Stimulated activated CD4-positive, alpha-beta T cell treated with anti-CD3 and anti-CD28 coated beads, Interleukin-2, amount 100 ng/mL, for 4 hours (primary cell): ENCODE measurements around the gene SCP2D1.
"Not testable (repeated sequence)": the region's sequence is repeated elsewhere in the genome, so short reads cannot be mapped to it uniquely, and the experiment has no call there.

Source experiments
- DNase-seq: peaks from one replicate; pipeline ENCODE4 v3.0.0-alpha.2; 2020; ENCODE audit warnings: low read depth

SCP2D1 gene

DNA sequence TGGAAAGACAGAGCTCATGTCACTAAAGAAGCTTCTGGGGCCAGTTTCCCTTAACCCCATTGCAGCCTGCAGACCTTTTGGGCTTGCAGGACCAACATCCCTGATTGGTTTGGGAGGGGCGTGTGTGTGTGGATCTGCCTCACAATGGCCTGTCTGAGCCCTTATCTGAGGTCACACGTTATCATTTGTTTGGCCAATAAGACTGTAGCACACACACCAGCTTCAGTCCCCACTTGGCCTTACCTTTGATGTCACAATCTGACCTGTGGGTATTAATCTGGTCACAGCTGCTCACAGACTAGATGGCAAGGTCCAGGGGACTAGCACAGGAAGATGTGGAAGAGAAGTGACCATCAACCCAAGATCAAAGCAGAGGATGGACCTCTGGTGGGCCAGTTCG lies at the start of gene SCP2D1:
Gene SCP2D1 (plus strand): TSS at position 301 of the 400 bp plus-strand sequence. CDS start 33 bp downstream, at position 334.
- DNase-seq, result no peak

- no peak for DNase-seq
Measured at GRCh38 chr20:18767676-18768075, 45.9 kb upstream of the SCP2D1 start.

DNA sequence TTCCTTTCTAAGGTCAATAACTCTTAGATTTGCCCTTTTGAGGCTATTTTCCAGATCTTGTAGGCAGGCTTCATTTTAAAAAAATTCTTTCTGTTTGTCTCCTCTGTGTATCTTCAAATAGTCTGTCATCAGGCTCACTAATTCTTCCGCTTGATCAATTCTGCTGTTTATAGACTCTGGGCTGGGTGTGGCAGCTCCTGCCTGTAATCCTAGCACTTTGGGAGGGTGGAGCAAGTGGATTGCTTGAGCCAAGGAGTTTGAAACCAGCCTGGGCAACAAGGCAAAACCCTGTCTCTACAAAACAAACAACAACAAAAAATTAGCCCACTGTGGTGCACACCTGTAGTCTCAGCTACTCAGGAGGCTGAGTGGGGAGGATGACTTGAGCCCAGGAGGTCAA lies 40.0 kb upstream of the SCP2D1 start:
- no peak for DNase-seq

GRCh38 chr20:18774207-18774606 lies 39.4 kb upstream of the SCP2D1 start:
- no peak for DNase-seq

- DNase-seq, result no peak
Measured at GRCh38 chr20:18775633-18776032, 38.0 kb upstream of the SCP2D1 start.

DNA sequence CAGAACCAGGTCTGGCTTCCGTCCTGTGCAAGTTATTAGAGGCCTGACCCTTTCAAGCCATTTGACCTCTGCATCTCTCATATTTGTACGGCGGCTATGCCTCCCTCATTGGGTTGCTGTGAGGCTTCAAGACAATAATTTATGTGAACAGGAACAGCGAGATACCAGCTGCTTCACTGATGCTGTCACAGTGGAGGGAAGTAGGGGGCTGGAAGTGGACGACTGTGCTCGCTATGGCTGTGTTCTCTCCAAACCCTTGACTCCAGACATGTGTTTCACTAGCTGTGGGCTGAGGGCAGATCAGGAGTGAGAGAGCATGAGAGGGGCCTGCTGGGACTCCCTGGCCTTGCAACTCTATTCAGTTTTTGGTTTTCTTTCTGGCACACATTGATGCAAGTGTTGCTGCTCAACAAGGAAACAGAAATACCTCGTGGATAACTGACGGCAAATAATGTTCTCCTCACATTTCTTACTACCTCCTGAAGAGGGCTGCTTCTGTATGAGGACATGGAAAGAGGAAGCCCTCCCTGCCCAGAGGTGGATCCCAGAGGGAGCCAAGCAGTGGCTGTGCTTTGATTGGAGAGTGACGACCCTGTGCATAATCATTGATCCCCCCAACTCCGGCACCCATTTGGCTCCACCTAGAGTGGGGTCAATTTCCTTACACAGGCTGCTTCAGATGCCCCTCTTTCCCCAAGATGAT lies 34.7 kb upstream of the SCP2D1 start:
- no peak for DNase-seq

DNA sequence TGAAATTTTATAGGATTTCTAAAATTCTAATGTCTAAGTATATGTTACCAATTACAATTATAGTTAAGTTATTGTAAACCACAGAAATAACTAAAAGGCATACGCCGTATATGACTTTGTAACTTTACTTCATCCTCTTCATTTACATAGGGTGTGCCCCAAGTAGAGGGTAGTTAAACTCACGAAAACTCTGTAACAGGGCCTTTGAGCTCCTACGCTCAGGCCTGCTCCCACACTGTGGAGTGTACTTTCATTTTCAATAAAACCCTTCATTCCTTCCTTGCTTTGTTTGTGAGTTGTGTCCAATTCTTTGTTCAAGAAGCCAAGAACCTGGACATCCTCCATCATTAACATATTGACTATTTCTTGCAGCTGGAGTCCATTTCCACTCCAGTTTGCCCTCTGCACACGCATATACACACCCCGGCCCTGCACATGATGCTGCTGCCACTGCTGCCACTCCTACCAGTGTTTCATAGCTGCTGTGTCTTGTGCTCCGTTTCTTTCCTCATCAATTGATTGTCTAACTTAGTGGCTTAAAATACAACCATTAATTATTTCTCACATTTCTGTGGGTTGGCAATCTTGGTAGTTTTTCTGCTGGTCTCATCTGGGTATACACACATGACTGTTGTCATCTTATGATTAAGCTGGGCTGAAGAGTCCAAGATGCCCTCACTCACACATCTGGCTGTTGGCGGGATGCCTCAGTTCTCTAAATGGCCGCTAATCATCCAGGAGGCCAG lies 33.0 kb upstream of the SCP2D1 start:
- no peak for DNase-seq

DNA sequence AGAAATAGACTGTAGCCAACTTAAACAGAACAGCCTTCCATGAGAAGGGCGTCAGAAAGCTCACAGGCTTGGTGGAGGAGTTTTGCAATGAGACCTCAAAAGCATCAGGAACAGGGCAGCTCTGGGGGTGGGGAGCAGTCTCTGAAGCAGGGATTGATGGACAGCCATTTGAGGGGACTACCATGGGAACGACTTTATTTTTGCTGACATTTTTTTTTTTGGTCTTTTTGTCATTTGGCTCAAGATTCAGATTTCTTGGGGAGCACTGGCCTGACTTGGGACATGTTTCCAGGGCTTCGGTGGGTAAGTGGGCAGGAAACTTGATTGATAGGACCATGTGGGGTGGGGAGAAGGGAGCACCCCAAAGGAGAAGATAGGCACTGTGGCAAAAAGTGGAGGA lies 32.1 kb upstream of the SCP2D1 start:
- DNase-seq, result no peak

DNA sequence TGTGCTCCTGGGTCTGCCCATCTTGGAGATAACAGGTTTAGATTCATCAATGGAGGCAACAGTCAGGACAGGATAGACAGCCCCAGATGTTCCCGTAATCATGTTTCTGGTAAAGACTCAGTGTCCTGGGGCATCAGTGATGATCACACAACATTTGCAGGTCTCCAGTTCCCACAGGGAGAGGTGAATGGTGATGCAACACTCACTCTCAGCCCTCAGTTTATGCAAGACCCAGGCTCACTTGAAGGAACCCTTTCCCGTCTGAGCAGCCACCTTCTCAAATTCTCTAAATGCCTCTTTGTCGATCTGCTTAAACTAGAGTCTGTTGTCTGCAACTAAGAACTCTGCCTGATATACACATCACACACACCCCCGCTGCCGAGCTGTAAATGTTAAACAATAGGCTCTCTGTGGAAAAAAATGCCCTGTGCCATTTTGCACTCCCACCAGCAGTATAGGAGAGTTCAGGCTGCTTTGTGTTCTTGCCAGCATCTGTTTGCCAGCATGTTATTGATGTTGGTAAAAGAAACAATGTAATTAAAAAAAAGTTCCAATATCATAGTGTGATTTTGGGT lies 30.1 kb upstream of the SCP2D1 start:
- no peak for DNase-seq

DNA sequence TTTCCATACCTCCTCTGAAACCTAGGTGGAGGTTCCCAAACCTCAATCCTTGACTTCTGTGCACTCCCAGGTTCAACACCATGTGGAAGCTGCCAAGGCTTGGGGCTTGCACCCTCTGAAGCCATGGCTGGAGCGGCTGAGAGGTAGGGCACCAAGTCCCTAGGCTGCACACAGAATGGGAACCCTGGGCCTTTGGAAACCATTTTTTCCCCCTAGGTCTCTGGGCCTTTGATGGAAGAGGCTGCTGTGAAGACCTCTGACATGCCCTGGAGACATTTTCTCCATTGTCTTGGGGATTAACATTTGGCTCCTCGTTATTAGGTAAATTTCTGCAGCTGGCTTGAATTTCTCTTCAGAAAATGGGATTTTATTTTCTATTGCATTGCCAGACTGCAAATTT lies 26.5 kb upstream of the SCP2D1 start:
- not testable (repeated sequence) for DNase-seq

- DNase-seq, result no peak
Measured at GRCh38 chr20:18788021-18788420, 25.6 kb upstream of the SCP2D1 start.

DNA sequence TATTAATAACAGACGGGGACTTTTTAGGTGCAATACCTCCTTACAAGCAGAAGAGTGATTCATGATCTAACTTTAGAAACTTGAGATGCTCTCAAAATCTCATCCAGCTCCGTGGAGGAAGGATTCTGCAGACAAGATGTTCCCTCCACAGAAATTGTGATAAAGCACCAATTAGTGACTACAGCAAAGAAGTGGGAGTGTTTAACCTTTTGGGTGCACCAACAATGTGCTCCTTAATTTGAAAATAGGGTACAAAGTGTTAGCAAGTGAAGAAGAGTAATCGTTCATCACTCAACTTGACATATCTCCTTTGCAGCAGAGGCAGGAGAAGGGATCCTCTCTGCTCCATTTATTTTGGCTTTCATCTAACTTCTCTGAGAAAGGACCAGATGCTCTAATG lies 22.8 kb upstream of the SCP2D1 start:
- DNase-seq, result no peak

- peak; percentile 82 for DNase-seq
Measured at GRCh38 chr20:18793625-18794427, 19.8 kb upstream of the SCP2D1 start.

DNA sequence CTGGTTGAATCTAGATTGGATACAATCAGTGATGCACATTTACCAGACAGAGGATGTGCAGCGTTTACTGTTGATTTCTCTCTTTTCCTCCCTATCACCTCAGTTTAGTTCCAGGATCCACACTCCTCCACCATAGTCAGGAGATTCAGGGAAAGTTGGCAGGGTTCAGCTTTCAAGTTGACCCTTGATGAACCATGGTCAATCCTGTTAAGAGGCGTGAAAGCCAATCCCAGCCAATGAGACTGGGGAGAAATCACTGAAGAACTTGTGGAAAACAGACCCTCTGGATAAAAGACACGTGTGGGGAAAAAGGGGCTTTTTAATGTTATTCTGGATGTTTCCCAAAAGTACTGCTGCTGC lies 19.2 kb upstream of the SCP2D1 start:
- no peak for DNase-seq

DNA sequence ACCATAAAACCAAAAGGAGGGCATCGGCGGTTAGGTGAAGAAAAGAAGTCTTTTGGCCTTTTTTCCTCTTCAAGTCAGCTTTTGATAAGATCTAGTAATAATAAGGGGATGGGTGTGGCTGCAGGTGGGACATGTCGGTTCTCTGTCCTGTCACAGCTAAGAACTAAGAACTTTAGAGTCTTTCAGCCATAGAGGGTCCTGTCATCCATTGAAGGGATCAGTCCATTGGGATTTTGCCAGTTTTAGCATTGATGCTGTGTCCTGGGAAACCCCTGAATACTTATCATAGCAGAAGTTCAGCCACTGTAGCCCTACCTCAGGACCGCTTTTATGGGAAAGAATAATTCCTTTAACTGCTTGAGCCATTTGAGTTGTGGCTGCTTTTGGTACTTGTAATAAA lies 18.2 kb upstream of the SCP2D1 start:
- no peak for DNase-seq

- DNase-seq, result no peak
Measured at GRCh38 chr20:18796282-18796833, 17.2 kb upstream of the SCP2D1 start.

GRCh38 chr20:18801516-18801915 lies 12.1 kb upstream of the SCP2D1 start:
- DNase-seq, result no peak

GRCh38 chr20:18802012-18802634 lies 11.5 kb upstream of the SCP2D1 start:
- no peak for DNase-seq

DNA sequence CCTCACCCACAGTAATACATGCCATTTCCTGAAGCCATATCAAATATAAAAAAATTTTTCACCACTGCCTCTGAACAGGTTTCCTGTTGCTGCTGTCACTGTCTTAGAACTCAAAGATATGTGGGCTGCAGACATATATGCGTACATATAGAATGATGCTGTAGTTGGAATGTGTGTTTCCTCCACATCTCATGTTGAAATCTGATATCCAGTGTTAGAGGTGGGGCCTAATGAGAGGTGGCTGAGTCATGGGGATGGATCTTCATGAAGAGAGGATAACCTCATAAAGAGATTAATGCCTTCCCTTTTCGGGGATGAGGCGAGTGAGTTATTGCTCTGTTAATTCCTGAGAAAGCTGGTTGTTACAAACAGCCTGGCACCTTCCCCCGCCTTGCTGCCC lies 7.7 kb upstream of the SCP2D1 start:
- no peak for DNase-seq

DNA sequence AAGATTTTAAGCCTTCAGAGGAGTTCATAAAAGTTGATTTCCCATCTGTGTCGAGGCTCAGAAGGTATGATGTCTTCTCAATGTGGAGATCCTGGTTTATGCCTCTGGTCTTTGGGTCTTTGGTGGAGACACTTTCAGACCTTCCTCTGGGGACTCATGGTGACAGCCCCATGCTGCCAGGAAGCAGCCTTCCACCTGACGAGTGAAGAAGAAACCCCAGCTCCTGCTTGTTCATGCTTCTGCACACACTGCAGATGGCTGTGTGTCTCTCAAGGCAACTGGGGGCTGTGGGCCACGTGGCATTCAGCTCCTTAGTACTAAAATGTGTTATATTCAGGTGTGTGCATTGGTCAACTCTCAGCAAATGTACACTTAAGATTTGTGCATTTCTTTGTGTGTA lies 4.9 kb upstream of the SCP2D1 start:
- no peak for DNase-seq

- no peak for DNase-seq
Measured at GRCh38 chr20:18811186-18811585, 2.4 kb upstream of the SCP2D1 start.

DNA sequence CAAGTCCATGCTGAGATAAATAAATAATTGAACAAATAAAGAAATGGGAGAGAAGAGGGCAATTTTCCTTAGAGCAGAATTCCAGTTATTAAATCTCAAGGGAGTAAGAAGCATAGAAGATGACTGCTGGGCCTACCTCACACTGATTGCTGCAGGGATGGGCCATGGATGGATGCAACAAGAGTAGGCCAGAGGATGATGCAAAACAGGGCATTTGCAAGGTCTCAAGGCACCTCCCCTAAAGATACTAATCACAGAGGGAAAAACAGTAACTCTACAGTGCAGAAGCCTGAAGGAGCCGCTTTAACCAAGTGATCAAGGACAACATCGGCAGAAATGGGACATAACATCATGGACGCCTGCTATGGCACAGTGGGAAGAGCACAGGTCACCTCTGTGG lies 1.7 kb upstream of the SCP2D1 start:
- no peak for DNase-seq
